Measurements from ENCODE around the gene NBEAL1.
A peak's percentile ranks its signal among the peaks of the same experiment; 100 is the strongest.

- TF ChIP-seq CTCF (IDR thresholded peaks at IDR 0.05), result peak in 2 of 7 experiments; percentile 7 to 23
- TF ChIP-seq POLR2A (IDR thresholded peaks at IDR 0.05), result no peak
Measured at GRCh38 chr2:203019142-203019541, 4.5 kb downstream of the NBEAL1 start.
